Muscle layer of duodenum (tissue), 2 donors: Measurements from ENCODE around the gene DNAH3.
A peak's percentile ranks its signal among the peaks of the same experiment; 100 is the strongest.

Experiments
- H3K27ac ChIP-seq: one replicate; pipeline ENCODE4 v1.7.0; 2013; ENCODE audit warnings: mild to moderate bottlenecking, low read length
- H3K27me3 ChIP-seq: one replicate; pipeline ENCODE4 v1.7.0; 2013; ENCODE audit warnings: low read depth, mild to moderate bottlenecking, control low read depth, low read length
- H3K36me3 ChIP-seq, 2 donors: one replicate each; pipeline ENCODE4 v1.7.0; 2013; ENCODE audit warnings: low read length in 2 of 2, control low read depth in 1 of 2, mild to moderate bottlenecking in 1 of 2; ENCODE audit not compliant: insufficient read depth in 2 of 2, control insufficient read depth in 1 of 2
- H3K4me1 ChIP-seq, 2 donors: one replicate each; pipeline ENCODE4 v1.7.0; 2013; ENCODE audit warnings: low read length in 2 of 2, mild to moderate bottlenecking in 2 of 2, control low read depth in 1 of 2, moderate library complexity in 1 of 2; ENCODE audit not compliant: insufficient read depth in 2 of 2, control insufficient read depth in 1 of 2
- H3K4me3 ChIP-seq, 2 donors: one replicate each; pipeline ENCODE4 v1.7.0; 2013; ENCODE audit warnings: low read length in 2 of 2, low read depth in 1 of 2, mild to moderate bottlenecking in 1 of 2
- H3K9me3 ChIP-seq, 2 donors: one replicate each; pipeline ENCODE4 v1.7.0; 2013; ENCODE audit warnings: low read length in 2 of 2, control low read depth in 1 of 2, mild to moderate bottlenecking in 1 of 2; ENCODE audit not compliant: control insufficient read depth in 1 of 2
- donor health status: healthy.

Gene DNAH3

DNA sequence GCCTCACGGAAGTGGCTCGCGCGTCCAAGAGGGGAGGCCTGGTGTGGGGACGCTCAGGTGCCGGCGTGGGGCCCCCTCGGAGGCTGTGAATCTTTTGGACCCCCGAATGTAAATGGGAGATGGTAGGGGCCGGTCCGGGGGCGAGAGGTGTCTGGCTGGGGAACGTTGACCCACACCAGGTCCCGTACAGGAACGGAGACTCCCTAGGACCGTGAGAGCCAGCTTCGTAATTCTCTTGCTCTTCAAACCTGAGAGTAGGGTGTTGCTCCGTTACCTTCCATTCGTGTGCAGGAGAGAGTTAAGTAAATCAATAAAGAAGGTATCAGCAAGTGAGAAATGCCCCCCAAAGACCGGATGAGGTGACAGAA is 249.6 kb downstream of the DNAH3 start:
- Histone ChIP-seq H3K27ac (peak overlapping the region; percentile 99), H3K9me3 (no peaks in the 10 kb centered on the region), H3K36me3 (peaks cover 0 to 7% of the 10 kb centered on the region in 2 donors), H3K4me3 (peak overlapping the region; percentile 80 to 88), H3K27me3 (no peaks in the 10 kb centered on the region), H3K4me1 (peaks cover 37 to 45% of the 10 kb centered on the region in 2 donors)

DNA sequence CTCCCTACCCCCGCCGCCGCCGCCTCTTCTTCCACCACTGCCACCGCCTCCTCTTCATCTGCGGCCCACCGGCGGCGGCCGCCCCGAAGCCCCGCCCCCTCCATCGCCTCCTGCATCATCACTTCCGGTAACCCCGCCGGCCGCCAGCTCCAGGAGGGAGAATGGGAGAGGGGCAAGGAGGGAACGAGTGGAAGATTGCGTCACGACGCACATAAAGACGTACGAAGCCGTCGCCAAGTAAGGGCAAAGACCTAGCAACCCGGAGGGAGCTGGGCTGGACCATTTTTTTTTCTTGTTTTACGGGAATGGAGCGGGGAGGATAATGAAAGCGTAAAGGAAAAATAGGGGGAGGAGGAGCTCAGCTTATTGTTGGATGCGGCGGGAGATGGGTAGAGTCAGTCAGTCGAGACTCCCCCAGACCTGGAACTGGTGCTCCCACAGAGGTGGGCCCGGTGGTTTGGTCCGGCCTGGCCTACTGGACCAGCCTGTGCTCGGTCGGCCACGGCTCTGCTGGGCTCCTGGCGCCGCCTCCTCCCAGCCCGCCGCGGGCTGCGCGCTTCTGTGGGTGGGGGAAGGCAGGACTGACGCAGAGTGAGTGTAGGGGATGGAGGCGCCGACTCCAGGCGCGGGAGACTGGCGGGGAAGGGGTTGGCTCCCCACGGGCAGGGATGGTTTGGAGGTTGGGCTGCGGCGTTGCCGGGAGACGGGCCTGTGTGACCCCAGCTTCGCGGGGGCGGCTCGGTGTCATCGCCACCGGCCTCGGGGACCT is 250.2 kb downstream of the DNAH3 start, which contains the start of the genes DCUN1D3 and LYRM1:
TSS of gene DCUN1D3 (minus strand) at position 60 of the 769 bp plus-strand sequence. CDS start 37,820 bp downstream, outside the sequence.
TSS of gene LYRM1 (plus strand) at position 473 of the 769 bp plus-strand sequence. CDS start 14,785 bp downstream, outside the sequence.
- Histone ChIP-seq H3K27ac (peak within 1 kb of the TSS; percentile 99), H3K27me3 (no peaks in the 10 kb centered on the region), H3K36me3 (peaks cover 3 to 4% of the 10 kb centered on the region in 2 donors), H3K9me3 (no peaks in the 10 kb centered on the region), H3K4me1 (peaks cover 33 to 39% of the 10 kb centered on the region in 2 donors), H3K4me3 (peak within 1 kb of the TSS; percentile 80 to 88)

DNA sequence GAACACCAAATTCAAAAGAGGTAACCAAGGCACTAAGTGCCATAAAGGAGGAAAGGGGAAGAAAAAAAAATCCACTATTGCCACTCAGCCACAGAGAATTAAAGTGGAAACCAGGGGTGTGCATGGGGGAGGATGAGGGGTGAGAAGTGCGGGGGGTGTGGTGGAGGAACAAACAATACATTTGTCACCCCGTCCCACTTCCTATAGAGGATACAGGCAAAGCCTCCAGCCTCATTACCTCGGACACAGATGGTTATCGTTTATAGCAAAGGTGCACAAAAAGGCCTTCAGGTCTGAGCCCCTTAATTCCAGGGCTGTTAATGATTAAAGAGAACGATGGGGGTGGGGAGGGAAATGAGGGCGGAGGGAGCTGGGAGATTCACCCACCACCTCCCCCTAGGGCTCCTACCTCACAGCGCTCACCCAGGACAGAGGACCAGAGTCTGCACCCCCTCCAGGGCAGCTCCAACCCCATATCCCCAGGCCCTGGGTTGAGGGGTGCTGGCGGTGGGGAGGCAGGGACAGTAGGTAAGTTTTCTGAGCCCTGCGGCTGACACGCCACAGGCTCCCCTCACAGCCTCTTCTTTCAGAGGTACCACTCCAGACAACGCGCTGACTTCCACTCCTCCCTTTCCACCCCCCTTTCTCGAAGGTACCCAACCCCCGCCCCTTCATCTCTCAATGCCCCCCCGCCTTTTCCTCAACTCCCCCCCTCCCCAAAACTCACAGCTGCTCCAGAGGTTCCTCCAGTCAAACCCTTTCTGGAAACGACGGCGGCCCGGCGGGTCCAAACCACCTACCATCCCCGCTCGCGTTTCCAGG is 251.0 kb downstream of the DNAH3 start:
- Histone ChIP-seq H3K4me3 (peak overlapping the region; percentile 80 to 88), H3K36me3 (peaks cover 4 to 7% of the 10 kb centered on the region in 2 donors), H3K4me1 (peaks cover 25 to 33% of the 10 kb centered on the region in 2 donors), H3K9me3 (no peaks in the 10 kb centered on the region), H3K27me3 (no peaks in the 10 kb centered on the region), H3K27ac (peak overlapping the region; percentile 91)

DNA sequence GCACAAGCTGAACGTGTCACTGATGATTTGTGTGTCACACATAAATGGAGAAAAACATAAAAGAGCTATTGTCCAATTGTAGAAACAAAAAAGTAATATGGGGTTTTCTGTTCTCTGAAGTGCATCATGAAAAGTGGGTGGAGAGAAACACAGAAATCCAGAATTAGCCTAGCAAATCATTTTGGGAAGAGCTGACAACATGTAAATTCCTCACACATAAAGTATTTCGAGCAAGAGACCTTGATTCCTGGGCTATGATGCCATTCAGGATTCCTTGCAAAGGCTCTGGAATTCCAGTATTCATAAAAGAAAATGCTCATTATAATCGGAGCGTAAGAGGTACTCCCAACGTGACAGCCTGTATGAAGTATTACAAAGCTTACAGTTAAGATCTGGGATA is 251.6 kb downstream of the DNAH3 start:
- H3K4me1 ChIP-seq, result peaks cover 19 to 31% of the 10 kb centered on the region in 2 donors
- H3K36me3 ChIP-seq, result peaks cover 4 to 11% of the 10 kb centered on the region in 2 donors
- peak overlapping the region; percentile 80 to 88 for H3K4me3 ChIP-seq
- peak overlapping the region; percentile 91 for H3K27ac ChIP-seq
- no peaks in the 10 kb centered on the region for H3K27me3 ChIP-seq
- H3K9me3 ChIP-seq, result no peaks in the 10 kb centered on the region

DNA sequence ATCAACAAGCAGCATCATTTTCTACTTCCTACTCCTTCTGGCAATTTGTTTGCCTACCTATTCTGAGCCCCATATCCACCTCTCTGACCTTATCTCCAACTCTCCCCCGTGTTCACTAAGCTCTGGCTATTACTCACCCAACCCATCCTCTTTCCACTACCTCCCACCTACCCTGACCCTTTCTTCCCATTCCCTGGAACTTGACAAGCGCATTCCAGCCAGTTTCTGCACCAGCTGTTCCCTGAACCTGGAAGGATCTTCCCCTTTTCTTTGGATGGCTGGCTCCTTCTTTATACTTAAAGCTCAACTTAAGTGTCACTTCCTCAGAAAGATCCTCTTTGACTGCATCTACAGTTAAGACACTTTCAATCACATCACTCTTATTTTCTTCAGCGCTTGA is 252.7 kb downstream of the DNAH3 start:
- peaks cover 8 to 11% of the 10 kb centered on the region in 2 donors for H3K36me3 ChIP-seq
- H3K27me3 ChIP-seq, result no peaks in the 10 kb centered on the region
- no peaks in the 10 kb centered on the region for H3K9me3 ChIP-seq
- peak overlapping the region; percentile 91 for H3K27ac ChIP-seq
- H3K4me1 ChIP-seq, result peaks cover 11 to 23% of the 10 kb centered on the region in 2 donors
- peak overlapping the region in 1 of 2 donors; percentile 88 for H3K4me3 ChIP-seq

DNA sequence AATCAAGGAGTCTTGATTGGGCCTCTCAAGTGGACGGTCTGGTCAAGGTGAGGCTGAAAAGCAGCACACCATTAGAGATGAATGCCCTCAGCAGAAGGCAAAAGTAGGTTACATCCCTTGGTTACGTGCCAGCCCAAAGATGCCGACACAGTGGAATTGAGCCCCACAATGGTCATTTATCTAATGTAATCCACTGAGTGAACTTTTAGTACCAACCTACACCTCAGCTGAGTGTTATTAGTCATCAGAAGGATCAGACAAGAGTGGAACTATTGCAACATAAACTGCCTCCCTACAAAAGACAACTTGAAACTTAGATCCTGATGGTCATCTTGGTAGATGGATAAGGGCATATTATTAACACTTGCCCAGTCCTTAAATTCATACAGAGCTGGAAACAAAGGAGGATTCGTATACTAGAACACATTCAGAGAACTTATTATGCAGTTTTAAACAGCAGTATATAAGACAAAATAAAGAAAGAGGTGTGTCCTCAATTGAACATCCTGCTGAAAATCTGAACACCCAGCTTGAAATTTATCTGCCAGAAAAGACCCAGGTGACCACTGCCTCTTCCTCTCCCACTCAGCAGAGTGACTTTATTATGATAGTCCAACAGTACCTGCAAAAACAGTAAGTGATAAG is 253.3 kb downstream of the DNAH3 start:
- H3K36me3 ChIP-seq, result peaks cover 8 to 16% of the 10 kb centered on the region in 2 donors
- H3K27me3 ChIP-seq, result no peaks in the 10 kb centered on the region
- H3K4me1 ChIP-seq, result peaks cover 11 to 18% of the 10 kb centered on the region in 2 donors
- H3K4me3 ChIP-seq, result no peak overlapping the region
- H3K27ac ChIP-seq, result no peak overlapping the region
- no peaks in the 10 kb centered on the region for H3K9me3 ChIP-seq

DNA sequence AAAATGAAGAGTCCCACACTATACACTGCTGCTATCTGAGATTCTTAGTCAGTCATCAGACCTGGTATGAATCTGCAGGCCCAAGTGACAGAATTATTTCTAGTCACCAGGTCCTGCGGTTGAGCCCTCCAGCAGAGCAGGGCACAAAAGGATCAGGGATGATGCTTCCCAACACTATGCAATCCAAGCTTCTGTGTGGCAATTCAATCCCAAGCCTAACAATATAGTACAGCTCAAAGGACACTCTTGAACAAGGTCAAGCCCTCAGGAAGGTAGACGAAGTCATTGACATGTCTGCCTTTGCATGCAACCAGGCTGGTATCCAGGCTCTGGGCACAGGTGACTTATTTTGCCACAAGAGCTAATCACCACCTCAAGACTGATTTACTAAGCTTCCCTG is 256.3 kb downstream of the DNAH3 start:
- H3K27ac ChIP-seq, result no peak overlapping the region
- H3K4me1 ChIP-seq, result peaks cover 11 to 12% of the 10 kb centered on the region in 2 donors
- H3K27me3 ChIP-seq, result no peaks in the 10 kb centered on the region
- H3K9me3 ChIP-seq, result no peaks in the 10 kb centered on the region
- H3K36me3 ChIP-seq, result peaks cover 4 to 19% of the 10 kb centered on the region in 2 donors
- no peak overlapping the region for H3K4me3 ChIP-seq

DNA sequence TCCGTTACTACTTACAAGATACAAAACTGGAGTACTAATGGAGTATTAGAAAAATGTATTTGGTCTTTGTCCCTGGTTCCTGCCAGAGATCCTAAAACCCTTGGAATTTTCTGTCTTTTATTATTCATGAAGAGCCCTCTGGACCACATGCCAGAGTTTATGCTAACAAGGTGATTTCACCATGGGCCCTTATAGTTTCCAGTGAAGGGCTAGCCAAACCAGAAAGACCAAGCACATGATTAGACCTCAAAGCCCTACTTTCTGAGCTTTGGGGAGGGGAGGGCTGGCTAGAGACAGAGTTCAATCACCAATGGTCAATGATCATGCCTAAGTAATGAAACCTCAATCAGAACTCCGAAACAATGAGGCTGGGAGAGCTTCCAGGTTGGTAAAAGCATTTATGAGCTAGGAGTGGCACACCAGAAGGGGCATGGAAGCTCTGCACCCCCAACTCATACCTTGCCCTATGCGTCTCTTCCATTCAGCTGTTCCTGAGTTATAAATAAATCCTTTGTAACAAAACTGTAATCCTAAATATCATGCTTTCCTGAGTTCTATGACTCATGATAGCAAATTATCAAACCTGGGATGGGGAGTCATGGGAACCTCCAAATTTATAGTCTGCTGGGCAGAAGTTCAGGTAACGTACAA is 260.9 kb downstream of the DNAH3 start:
- Histone ChIP-seq H3K36me3 (peaks cover 4 to 13% of the 10 kb centered on the region in 2 donors), H3K27me3 (no peaks in the 10 kb centered on the region), H3K27ac (no peak overlapping the region), H3K9me3 (no peaks in the 10 kb centered on the region), H3K4me3 (no peak overlapping the region), H3K4me1 (no peaks in the 10 kb centered on the region)

DNA sequence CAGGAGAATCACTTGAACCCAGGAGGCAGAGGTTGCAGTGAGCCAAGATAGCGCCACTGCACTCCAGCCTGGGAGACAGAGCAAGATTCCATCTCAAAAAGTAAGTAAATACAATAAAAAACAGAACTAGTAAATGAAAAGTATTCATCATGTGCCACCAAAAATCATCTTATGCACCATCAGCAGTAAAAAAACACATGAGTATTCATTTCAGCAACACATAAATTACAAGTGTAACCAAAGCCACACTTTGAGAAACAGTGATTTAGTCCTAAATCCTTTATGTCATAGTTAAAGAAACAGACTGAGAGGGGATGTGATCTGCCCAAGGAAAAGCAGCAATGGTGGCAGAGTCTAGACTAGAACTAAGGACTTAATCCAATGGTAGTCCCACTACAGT is 263.4 kb downstream of the DNAH3 start:
- no peak overlapping the region for H3K4me3 ChIP-seq
- peaks cover 0 to 10% of the 10 kb centered on the region in 2 donors for H3K4me1 ChIP-seq
- H3K27me3 ChIP-seq, result no peaks in the 10 kb centered on the region
- peaks cover 0 to 2% of the 10 kb centered on the region in 2 donors for H3K36me3 ChIP-seq
- H3K27ac ChIP-seq, result no peak overlapping the region
- no peaks in the 10 kb centered on the region for H3K9me3 ChIP-seq

DNA sequence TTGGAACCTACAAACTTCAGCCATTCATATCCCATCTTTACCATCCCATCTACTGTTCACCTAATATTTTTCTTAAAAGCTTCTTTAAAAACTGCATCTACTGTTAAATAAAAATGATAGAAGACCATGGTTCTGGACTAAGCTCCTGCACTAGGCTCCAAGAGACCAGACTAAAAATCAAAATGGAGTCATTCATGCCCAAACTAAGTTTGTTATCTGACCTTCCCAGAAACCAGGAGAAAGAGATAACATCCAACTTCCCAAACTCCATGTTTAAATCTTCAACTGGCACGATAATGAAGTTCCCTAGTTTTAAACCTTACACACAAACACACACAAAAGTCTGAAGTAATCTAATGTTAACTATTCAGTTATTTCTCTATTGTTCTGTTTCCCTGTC is 264.3 kb downstream of the DNAH3 start:
- Histone ChIP-seq H3K36me3 (no peaks in the 10 kb centered on the region), H3K9me3 (no peaks in the 10 kb centered on the region), H3K4me1 (peaks cover 0 to 14% of the 10 kb centered on the region in 2 donors), H3K27ac (no peak overlapping the region), H3K4me3 (no peak overlapping the region), H3K27me3 (no peaks in the 10 kb centered on the region)
